ENCODE data around the gene TMPRSS11F.
"Not testable (repeated sequence)": the region's sequence is repeated elsewhere in the genome, so short reads cannot be mapped to it uniquely, and the experiment has no call there.

The TMPRSS11F gene

GRCh38 chr4:68129793-68130192 lies at the start of gene TMPRSS11F:
Gene TMPRSS11F, minus strand, starts transcription at chr4:68129869. Its CDS starts 49 bp downstream, at chr4:68129820.
- Histone ChIP-seq H3K36me3 (ENCODE audit: insufficient read depth, low read length) (no peaks in the 10 kb centered on the region), H3K9ac (ENCODE audit: insufficient read length) (no peak within 1 kb of the TSS), H3K27ac (no peak within 1 kb of the TSS), H3K9me3 (ENCODE audit: low read depth, low read length) (no peaks in the 10 kb centered on the region), H3K4me3 (no peak within 1 kb of the TSS)
- TF ChIP-seq POLR2AphosphoS5 (IDR thresholded peaks at IDR 0.05; ENCODE audit: borderline replicate concordance, low read depth, low read length) = no peak
- no peak for TF ChIP-seq FOXP2 (optimal IDR thresholded peaks at IDR 0.05; ENCODE audit: control extremely low read depth, extremely low read length, insufficient read depth)
- no peak for TF ChIP-seq EZH2 (IDR thresholded peaks at IDR 0.05)
- DNase-seq (ENCODE audit: low read depth, low spot score) = no peak

GRCh38 chr4:68176904-68177303 lies 47.2 kb upstream of the TMPRSS11F start:
- Histone ChIP-seq H3K27ac (no peak overlapping the region), H3K9ac (ENCODE audit: insufficient read length) (peak overlapping the region; percentile 37), H3K9me3 (ENCODE audit: low read depth, low read length) (no peaks in the 10 kb centered on the region), H3K36me3 (ENCODE audit: insufficient read depth, low read length) (no peaks in the 10 kb centered on the region), H3K4me3 (no peak overlapping the region)
- no peak for TF ChIP-seq EZH2 (IDR thresholded peaks at IDR 0.05)
- no peak for TF ChIP-seq FOXP2 (optimal IDR thresholded peaks at IDR 0.05; ENCODE audit: control extremely low read depth, extremely low read length, insufficient read depth)
- TF ChIP-seq POLR2AphosphoS5 (IDR thresholded peaks at IDR 0.05; ENCODE audit: borderline replicate concordance, low read depth, low read length) = no peak
- no peak for DNase-seq (ENCODE audit: low read depth, low spot score)

- no peak for TF ChIP-seq POLR2AphosphoS5 (IDR thresholded peaks at IDR 0.05; ENCODE audit: borderline replicate concordance, low read depth, low read length)
- no peak for TF ChIP-seq EZH2 (IDR thresholded peaks at IDR 0.05)
- TF ChIP-seq FOXP2 (optimal IDR thresholded peaks at IDR 0.05; ENCODE audit: control extremely low read depth, extremely low read length, insufficient read depth) = no peak
- no peak for DNase-seq (ENCODE audit: low read depth, low spot score)
- no peak overlapping the region for H3K27ac ChIP-seq
- peak overlapping the region; percentile 37 for H3K9ac ChIP-seq (ENCODE audit: insufficient read length)
- no peak overlapping the region for H3K4me3 ChIP-seq
- H3K36me3 ChIP-seq (ENCODE audit: insufficient read depth, low read length) = no peaks in the 10 kb centered on the region
- no peaks in the 10 kb centered on the region for H3K9me3 ChIP-seq (ENCODE audit: low read depth, low read length)
Measured at GRCh38 chr4:68176500-68176899, 46.8 kb upstream of the TMPRSS11F start.

- DNase-seq (ENCODE audit: low read depth, low spot score) = peak; percentile 76
- no peaks in the 10 kb centered on the region for H3K36me3 ChIP-seq (ENCODE audit: insufficient read depth, low read length)
- no peak overlapping the region for H3K27ac ChIP-seq
- TF ChIP-seq FOXP2 (optimal IDR thresholded peaks at IDR 0.05; ENCODE audit: control extremely low read depth, extremely low read length, insufficient read depth) (no peak), POLR2AphosphoS5 (IDR thresholded peaks at IDR 0.05; ENCODE audit: borderline replicate concordance, low read depth, low read length) (no peak), EZH2 (IDR thresholded peaks at IDR 0.05) (no peak)
- H3K4me3 ChIP-seq = no peak overlapping the region
- H3K9me3 ChIP-seq (ENCODE audit: low read depth, low read length) = no peaks in the 10 kb centered on the region
- H3K9ac ChIP-seq (ENCODE audit: insufficient read length) = no peak overlapping the region
Measured at GRCh38 chr4:68175562-68176155, 46.0 kb upstream of the TMPRSS11F start.

- H3K9ac ChIP-seq (ENCODE audit: insufficient read length); H3K9me3 ChIP-seq (ENCODE audit: low read depth, low read length); H3K4me3 ChIP-seq; DNase-seq (ENCODE audit: low read depth, low spot score); H3K36me3 ChIP-seq (ENCODE audit: insufficient read depth, low read length); H3K27ac ChIP-seq: not testable (repeated sequence)
Measured at GRCh38 chr4:68174389-68174788, 44.7 kb upstream of the TMPRSS11F start.

GRCh38 chr4:68172147-68172546 lies 42.5 kb upstream of the TMPRSS11F start:
- not testable (repeated sequence) for H3K4me3 ChIP-seq; DNase-seq (ENCODE audit: low read depth, low spot score); H3K36me3 ChIP-seq (ENCODE audit: insufficient read depth, low read length); H3K9me3 ChIP-seq (ENCODE audit: low read depth, low read length); H3K27ac ChIP-seq; H3K9ac ChIP-seq (ENCODE audit: insufficient read length)

- no peak for DNase-seq (ENCODE audit: low read depth, low spot score)
- no peaks in the 10 kb centered on the region for H3K9me3 ChIP-seq (ENCODE audit: low read depth, low read length)
- no peak overlapping the region for H3K9ac ChIP-seq (ENCODE audit: insufficient read length)
- H3K36me3 ChIP-seq (ENCODE audit: insufficient read depth, low read length) = no peaks in the 10 kb centered on the region
- TF ChIP-seq EZH2 (IDR thresholded peaks at IDR 0.05) (no peak), FOXP2 (optimal IDR thresholded peaks at IDR 0.05; ENCODE audit: control extremely low read depth, extremely low read length, insufficient read depth) (no peak), POLR2AphosphoS5 (IDR thresholded peaks at IDR 0.05; ENCODE audit: borderline replicate concordance, low read depth, low read length) (no peak)
- H3K4me3 ChIP-seq = no peak overlapping the region
- H3K27ac ChIP-seq = no peak overlapping the region
Measured at GRCh38 chr4:68167706-68168105, 38.0 kb upstream of the TMPRSS11F start.

- H3K27ac ChIP-seq = no peak overlapping the region
- H3K9me3 ChIP-seq (ENCODE audit: low read depth, low read length) = no peaks in the 10 kb centered on the region
- H3K4me3 ChIP-seq = no peak overlapping the region
- no peak overlapping the region for H3K9ac ChIP-seq (ENCODE audit: insufficient read length)
- no peak for DNase-seq (ENCODE audit: low read depth, low spot score)
- no peaks in the 10 kb centered on the region for H3K36me3 ChIP-seq (ENCODE audit: insufficient read depth, low read length)
- TF ChIP-seq POLR2AphosphoS5 (IDR thresholded peaks at IDR 0.05; ENCODE audit: borderline replicate concordance, low read depth, low read length) (no peak), FOXP2 (optimal IDR thresholded peaks at IDR 0.05; ENCODE audit: control extremely low read depth, extremely low read length, insufficient read depth) (no peak), EZH2 (IDR thresholded peaks at IDR 0.05) (no peak)
Measured at GRCh38 chr4:68167166-68167565, 37.5 kb upstream of the TMPRSS11F start.

- no peak overlapping the region for H3K27ac ChIP-seq
- no peaks in the 10 kb centered on the region for H3K9me3 ChIP-seq (ENCODE audit: low read depth, low read length)
- H3K9ac ChIP-seq (ENCODE audit: insufficient read length) = no peak overlapping the region
- no peak for TF ChIP-seq POLR2AphosphoS5 (IDR thresholded peaks at IDR 0.05; ENCODE audit: borderline replicate concordance, low read depth, low read length)
- TF ChIP-seq FOXP2 (optimal IDR thresholded peaks at IDR 0.05; ENCODE audit: control extremely low read depth, extremely low read length, insufficient read depth) = no peak
- no peak for TF ChIP-seq EZH2 (IDR thresholded peaks at IDR 0.05)
- no peak for DNase-seq (ENCODE audit: low read depth, low spot score)
- H3K4me3 ChIP-seq = no peak overlapping the region
- H3K36me3 ChIP-seq (ENCODE audit: insufficient read depth, low read length) = no peaks in the 10 kb centered on the region
Measured at GRCh38 chr4:68163754-68164153, 34.1 kb upstream of the TMPRSS11F start.
